ENCODE data around the gene PLXNA2.

- TF ChIP-seq, protein P1, sequence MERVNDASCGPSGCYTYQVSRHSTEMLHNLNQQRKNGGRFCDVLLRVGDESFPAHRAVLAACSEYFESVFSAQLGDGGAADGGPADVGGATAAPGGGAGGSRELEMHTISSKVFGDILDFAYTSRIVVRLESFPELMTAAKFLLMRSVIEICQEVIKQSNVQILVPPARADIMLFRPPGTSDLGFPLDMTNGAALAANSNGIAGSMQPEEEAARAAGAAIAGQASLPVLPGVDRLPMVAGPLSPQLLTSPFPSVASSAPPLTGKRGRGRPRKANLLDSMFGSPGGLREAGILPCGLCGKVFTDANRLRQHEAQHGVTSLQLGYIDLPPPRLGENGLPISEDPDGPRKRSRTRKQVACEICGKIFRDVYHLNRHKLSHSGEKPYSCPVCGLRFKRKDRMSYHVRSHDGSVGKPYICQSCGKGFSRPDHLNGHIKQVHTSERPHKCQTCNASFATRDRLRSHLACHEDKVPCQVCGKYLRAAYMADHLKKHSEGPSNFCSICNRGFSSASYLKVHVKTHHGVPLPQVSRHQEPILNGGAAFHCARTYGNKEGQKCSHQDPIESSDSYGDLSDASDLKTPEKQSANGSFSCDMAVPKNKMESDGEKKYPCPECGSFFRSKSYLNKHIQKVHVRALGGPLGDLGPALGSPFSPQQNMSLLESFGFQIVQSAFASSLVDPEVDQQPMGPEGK (CRISPR knock-in tag; IDR thresholded peaks at IDR 0.05; ENCODE audit: borderline replicate concordance), result no peak
- TF ChIP-seq ZFP30 (CRISPR knock-in tag; IDR thresholded peaks at IDR 0.05), result no peak
- no peak for TF ChIP-seq ARNTL (CRISPR knock-in tag; IDR thresholded peaks at IDR 0.05; ENCODE audit: borderline replicate concordance, low read depth)
- TF ChIP-seq BACH2 (CRISPR knock-in tag; IDR thresholded peaks at IDR 0.05; ENCODE audit: borderline replicate concordance), result no peak
- no peak for TF ChIP-seq RARB (CRISPR knock-in tag; IDR thresholded peaks at IDR 0.05)
- TF ChIP-seq GLIS3 (CRISPR knock-in tag; IDR thresholded peaks at IDR 0.05), result no peak
- TF ChIP-seq ISL1 (CRISPR knock-in tag; IDR thresholded peaks at IDR 0.05), result no peak
- no peak for TF ChIP-seq ZNF565 (CRISPR knock-in tag; conservative IDR thresholded peaks at IDR 0.05; ENCODE audit: low read depth)
- no peak for TF ChIP-seq SNAI2 (CRISPR knock-in tag; IDR thresholded peaks at IDR 0.05)
Measured at GRCh38 chr1:208136459-208137182, 107.6 kb downstream of the PLXNA2 start.
